NCI-H1048 (cell line): ENCODE measurements around the gene CDC14B.

Source experiments
- DNase-seq: peaks from one replicate; lab custom pipeline; 2025; lab: John Stamatoyannopoulos, UW

CDC14B gene

GRCh38 chr9:96502539-96503373 lies 116.9 kb downstream of the CDC14B start:
- no peak for DNase-seq

- DNase-seq, result no peak
These were observed 117.8 kb downstream of the CDC14B start for GRCh38 chr9:96501633-96502538.

- DNase-seq, result no peak
These were observed 118.7 kb downstream of the CDC14B start for GRCh38 chr9:96500696-96501632.

- DNase-seq, result no peak
These were observed 120.4 kb downstream of the CDC14B start for GRCh38 chr9:96499257-96499656.

- no peak for DNase-seq
These were observed 120.8 kb downstream of the CDC14B start for GRCh38 chr9:96498796-96499195.

GRCh38 chr9:96497117-96497399 lies 122.6 kb downstream of the CDC14B start:
- no peak for DNase-seq

GRCh38 chr9:96496368-96497116 lies 123.1 kb downstream of the CDC14B start:
- DNase-seq, result no peak

GRCh38 chr9:96495341-96495740 lies 124.3 kb downstream of the CDC14B start:
- DNase-seq, result no peak

- DNase-seq, result no peak
These were observed 125.3 kb downstream of the CDC14B start for GRCh38 chr9:96494215-96494800.

- no peak for DNase-seq
These were observed 125.9 kb downstream of the CDC14B start for GRCh38 chr9:96493757-96494156.

GRCh38 chr9:96492993-96493531 lies 126.6 kb downstream of the CDC14B start:
- no peak for DNase-seq

- no peak for DNase-seq
These were observed 127.6 kb downstream of the CDC14B start for GRCh38 chr9:96491880-96492525.

GRCh38 chr9:96491079-96491879 lies 128.4 kb downstream of the CDC14B start:
- no peak for DNase-seq

GRCh38 chr9:96490534-96491078 lies 129.0 kb downstream of the CDC14B start:
- no peak for DNase-seq

- DNase-seq, result no peak
These were observed 130.1 kb downstream of the CDC14B start for GRCh38 chr9:96489482-96489979.

- DNase-seq, result no peak
These were observed 131.7 kb downstream of the CDC14B start for GRCh38 chr9:96487949-96488348.

- DNase-seq, result no peak
These were observed 132.6 kb downstream of the CDC14B start for GRCh38 chr9:96487029-96487396.

GRCh38 chr9:96486386-96487028 lies 133.1 kb downstream of the CDC14B start:
- no peak for DNase-seq
